ENCODE data around the gene MRGPRD. TPM values are rescaled to one million over a fixed set of nuclear protein-coding genes. Genes with fewer than 3 reads are reported as not detected.

The MRGPRD gene
- total and polyA plus RNA-seq, 2 of the 13 experiments (the other 11 are each of a cell fraction or from before 2014, with no cell fraction given) = not detected

DNA sequence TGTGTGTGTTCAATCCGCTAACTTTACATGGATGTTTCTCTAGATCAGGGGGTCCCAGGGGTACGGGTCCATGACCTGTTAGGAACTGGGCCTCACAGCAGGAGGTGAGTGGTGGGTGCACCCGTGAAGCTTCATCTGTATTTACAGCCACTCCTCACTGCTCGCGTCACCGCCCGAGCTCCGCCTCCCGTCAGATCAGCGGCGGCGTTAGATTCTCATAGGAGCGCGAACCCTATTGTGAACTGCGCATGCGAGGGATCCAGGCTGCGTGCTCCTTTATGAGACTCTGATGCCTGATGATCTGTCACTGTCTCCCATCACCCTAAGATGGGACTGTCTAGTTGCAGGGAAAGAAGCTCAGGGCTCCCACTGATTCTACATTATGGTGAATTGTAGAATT, 31.9 kb downstream of the MRGPRD start:
- H3K9ac ChIP-seq (ENCODE audit: insufficient read depth, low read depth, low read length) = no peak overlapping the region
- no TSS peak for BruUV-seq (replicated peaks)
- ATAC-seq (no peak), DNase-seq (ENCODE audit: low spot score) (no peak), FAIRE-seq (no peak)
- no peak overlapping the region for H3K4me2 ChIP-seq (ENCODE audit: low read depth, low read length)
- H3K4me3 ChIP-seq (replicated peaks in 1 of 3; ENCODE audit: insufficient read depth in 1 of 3, low read depth in 2 of 3, low read length in 3 of 3) = no peak overlapping the region
- H3K9me3 ChIP-seq (ENCODE audit: low read length) = no peaks in the 10 kb centered on the region
- H3K27me3 ChIP-seq (ENCODE audit: control insufficient read depth in 1 of 2, insufficient read depth in 2 of 2, low read length in 2 of 2) = peaks cover 0 to 4% of the 10 kb centered on the region in 2 experiments; a peak in 2 of 5 replicates
- WGBS (ENCODE audit: low lambda C conversion rate) = 86% methylated on average over 16 of the region's 17 CpGs
- CTCF ChIA-PET (ENCODE audit: low intra/inter-chr PET ratio, low total read pairs) = no interaction called here
- H4K20me1 ChIP-seq (ENCODE audit: insufficient read depth, low read length) = no peaks in the 10 kb centered on the region
- in situ Hi-C loops (cut with HindIII; ENCODE audit: extremely low pct_ligation_motif_present, low pct_unique_long_range_greater_than_20kb) (no loop called here), intact Hi-C loops (cut with micrococcal nuclease; ENCODE audit: unreplicated experiment) (no loop called here)
- H3K4me1 ChIP-seq (ENCODE audit: insufficient read depth, low read length) = no peaks in the 10 kb centered on the region
- H2AFZ ChIP-seq (ENCODE audit: low read length) = no peak overlapping the region
- H3K79me2 ChIP-seq (ENCODE audit: insufficient read depth, low read length) = no peaks in the 10 kb centered on the region
- TF ChIP-seq, protein P1, sequence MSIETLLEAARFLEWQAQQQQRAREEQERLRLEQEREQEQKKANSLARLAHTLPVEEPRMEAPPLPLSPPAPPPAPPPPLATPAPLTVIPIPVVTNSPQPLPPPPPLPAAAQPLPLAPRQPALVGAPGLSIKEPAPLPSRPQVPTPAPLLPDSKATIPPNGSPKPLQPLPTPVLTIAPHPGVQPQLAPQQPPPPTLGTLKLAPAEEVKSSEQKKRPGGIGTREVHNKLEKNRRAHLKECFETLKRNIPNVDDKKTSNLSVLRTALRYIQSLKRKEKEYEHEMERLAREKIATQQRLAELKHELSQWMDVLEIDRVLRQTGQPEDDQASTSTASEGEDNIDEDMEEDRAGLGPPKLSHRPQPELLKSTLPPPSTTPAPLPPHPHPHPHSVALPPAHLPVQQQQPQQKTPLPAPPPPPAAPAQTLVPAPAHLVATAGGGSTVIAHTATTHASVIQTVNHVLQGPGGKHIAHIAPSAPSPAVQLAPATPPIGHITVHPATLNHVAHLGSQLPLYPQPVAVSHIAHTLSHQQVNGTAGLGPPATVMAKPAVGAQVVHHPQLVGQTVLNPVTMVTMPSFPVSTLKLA (IDR thresholded peaks at IDR 0.05) = no peak
- POLR2A ChIA-PET = no interaction called here
- no peak overlapping the region for H3K27ac ChIP-seq (ENCODE audit: extremely low read length, insufficient read depth, low read length)
- H3K36me3 ChIP-seq (replicated peaks in 1 of 2; ENCODE audit: control insufficient read depth in 1 of 2, insufficient read depth in 2 of 2, low read length in 2 of 2) = no peaks in the 10 kb centered on the region

DNA sequence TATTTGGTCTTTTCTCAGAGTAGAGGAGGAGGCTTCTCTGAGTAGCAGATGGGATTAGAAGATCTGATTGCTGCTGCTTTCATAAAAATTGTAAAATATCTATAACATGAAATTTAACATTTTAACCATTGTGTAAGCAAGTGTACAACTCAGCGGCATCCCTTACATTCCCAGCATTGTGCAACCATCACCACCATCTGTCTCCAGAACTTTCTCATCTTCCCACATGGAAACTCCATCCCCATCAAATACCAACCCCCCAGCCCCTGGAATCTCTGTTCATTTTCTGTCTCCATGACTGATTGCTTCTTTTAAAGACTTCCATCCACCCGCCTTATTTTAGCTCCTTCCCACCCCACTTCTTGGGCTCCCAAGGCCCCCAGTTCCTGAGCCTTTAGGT, 32.3 kb downstream of the MRGPRD start:
- WGBS (ENCODE audit: low lambda C conversion rate) = 0% methylated on average over 2 of the region's 2 CpGs
- ChIA-PET CTCF (ENCODE audit: low intra/inter-chr PET ratio, low total read pairs) (no interaction called here), POLR2A (no interaction called here)
- no TSS peak for BruUV-seq (replicated peaks)
- Histone ChIP-seq H3K79me2 (ENCODE audit: insufficient read depth, low read length) (no peaks in the 10 kb centered on the region), H2AFZ (ENCODE audit: low read length) (no peak overlapping the region), H4K20me1 (ENCODE audit: insufficient read depth, low read length) (no peaks in the 10 kb centered on the region), H3K27me3 (ENCODE audit: control insufficient read depth in 1 of 2, insufficient read depth in 2 of 2, low read length in 2 of 2) (peaks cover 0 to 4% of the 10 kb centered on the region in 2 experiments; a peak in 1 of 5 replicates), H3K4me1 (ENCODE audit: insufficient read depth, low read length) (no peaks in the 10 kb centered on the region), H3K36me3 (replicated peaks in 1 of 2; ENCODE audit: control insufficient read depth in 1 of 2, insufficient read depth in 2 of 2, low read length in 2 of 2) (no peaks in the 10 kb centered on the region), H3K9me3 (ENCODE audit: low read length) (no peaks in the 10 kb centered on the region), H3K4me2 (ENCODE audit: low read depth, low read length) (no peak overlapping the region), H3K4me3 (replicated peaks in 1 of 3; ENCODE audit: insufficient read depth in 1 of 3, low read depth in 2 of 3, low read length in 3 of 3) (no peak overlapping the region), H3K27ac (ENCODE audit: extremely low read length, insufficient read depth, low read length) (no peak overlapping the region), H3K9ac (ENCODE audit: insufficient read depth, low read depth, low read length) (no peak overlapping the region)
- no peak for FAIRE-seq
- intact Hi-C loops (cut with micrococcal nuclease; ENCODE audit: unreplicated experiment) (no loop called here), in situ Hi-C loops (cut with HindIII; ENCODE audit: extremely low pct_ligation_motif_present, low pct_unique_long_range_greater_than_20kb) (no loop called here)
- no peak for DNase-seq (ENCODE audit: low spot score)
- no peak for ATAC-seq
- TF ChIP-seq ZNF775 (CRISPR knock-in tag; IDR thresholded peaks at IDR 0.05; ENCODE audit: borderline replicate concordance) (no peak), ONECUT2 (CRISPR knock-in tag; IDR thresholded peaks at IDR 0.05) (no peak), NFIB (CRISPR knock-in tag; IDR thresholded peaks at IDR 0.05; ENCODE audit: borderline replicate concordance) (no peak), ZNF567 (CRISPR knock-in tag; IDR thresholded peaks at IDR 0.05; ENCODE audit: borderline replicate concordance) (no peak), SRSF1 (optimal IDR thresholded peaks at IDR 0.05; ENCODE audit: low read depth, low read length) (no peak), PTBP1 (IDR thresholded peaks at IDR 0.05; ENCODE audit: low read depth, low read length, poor library complexity, severe bottlenecking) (no peak), ZNF432 (CRISPR knock-in tag; IDR thresholded peaks at IDR 0.05; ENCODE audit: borderline replicate concordance) (no peak), SMAD9 (CRISPR knock-in tag; IDR thresholded peaks at IDR 0.05) (no peak), SALL2 (CRISPR knock-in tag; IDR thresholded peaks at IDR 0.05) (no peak), NCOA5 (CRISPR knock-in tag; IDR thresholded peaks at IDR 0.05) (no peak), ZNF430 (CRISPR knock-in tag; IDR thresholded peaks at IDR 0.05) (no peak)

All from HepG2 (cell line).